HG03432 (cell line): Measurements from ENCODE around the gene OTUD3.
"Not testable (repeated sequence)": the region's sequence is repeated elsewhere in the genome, so short reads cannot be mapped to it uniquely, and the experiment has no call there.

ENCODE experiments used
- ATAC-seq: cut with Tn5 transposase; IDR thresholded peaks from one replicate; pipeline ENCODE4 v1.9.1; 2021; ENCODE audit warnings: mild to moderate bottlenecking, moderate library complexity; ENCODE audit not compliant: unreplicated experiment

OTUD3 gene

GRCh38 chr1:19909971-19910370 is 27.8 kb downstream of the OTUD3 start:
- no peak for ATAC-seq

GRCh38 chr1:19910650-19911049 is 28.5 kb downstream of the OTUD3 start:
- no peak for ATAC-seq

- no peak for ATAC-seq
These were observed 35.9 kb downstream of the OTUD3 start for GRCh38 chr1:19918057-19918456.

- ATAC-seq, result no peak
These were observed 38.0 kb downstream of the OTUD3 start for GRCh38 chr1:19920132-19920710.

- ATAC-seq, result no peak
These were observed 39.1 kb downstream of the OTUD3 start for GRCh38 chr1:19921310-19921709.

- no peak for ATAC-seq
These were observed 40.0 kb downstream of the OTUD3 start for GRCh38 chr1:19922015-19922688.

GRCh38 chr1:19923137-19923952 is 41.1 kb downstream of the OTUD3 start, which contains the start of gene PLA2G2E:
TSS of gene PLA2G2E (minus strand) at chr1:19923617. CDS start at chr1:19923559, 58 bp downstream.
- no peak for ATAC-seq

- ATAC-seq, result no peak
These were observed 41.8 kb downstream of the OTUD3 start for GRCh38 chr1:19923953-19924346.

GRCh38 chr1:19925342-19926070 is 43.3 kb downstream of the OTUD3 start:
- ATAC-seq, result no peak

GRCh38 chr1:19926296-19927129 is 44.3 kb downstream of the OTUD3 start:
- no peak for ATAC-seq

- not testable (repeated sequence) for ATAC-seq
These were observed 44.9 kb downstream of the OTUD3 start for GRCh38 chr1:19927130-19927421.

GRCh38 chr1:19932866-19933265 is 50.7 kb downstream of the OTUD3 start:
- no peak for ATAC-seq

GRCh38 chr1:19934336-19934735 is 52.1 kb downstream of the OTUD3 start:
- ATAC-seq, result no peak

- ATAC-seq, result no peak
These were observed 54.0 kb downstream of the OTUD3 start for GRCh38 chr1:19936061-19936750.

GRCh38 chr1:19938472-19938871 is 56.3 kb downstream of the OTUD3 start:
- no peak for ATAC-seq

GRCh38 chr1:19940486-19941205 is 58.5 kb downstream of the OTUD3 start:
- ATAC-seq, result no peak

- ATAC-seq, result no peak
These were observed 59.0 kb downstream of the OTUD3 start for GRCh38 chr1:19941206-19941568.

GRCh38 chr1:19942088-19942487 is 59.9 kb downstream of the OTUD3 start:
- no peak for ATAC-seq

- ATAC-seq, result no peak
These were observed 60.5 kb downstream of the OTUD3 start for GRCh38 chr1:19942657-19943056.
